GM21367 (cell line): Measurements from ENCODE around the gene RER1.

Source experiments
- ATAC-seq: cut with Tn5 transposase; IDR thresholded peaks from one replicate; pipeline ENCODE4 v1.9.1; 2021; ENCODE audit not compliant: unreplicated experiment

Gene RER1

GRCh38 chr1:2442661-2443060, 51.0 kb downstream of the RER1 start:
- ATAC-seq, result no peak

- no peak for ATAC-seq
Measured at GRCh38 chr1:2443277-2444137, 51.9 kb downstream of the RER1 start.

GRCh38 chr1:2444138-2444591, 52.5 kb downstream of the RER1 start:
- no peak for ATAC-seq

GRCh38 chr1:2445162-2445822, 53.7 kb downstream of the RER1 start:
- ATAC-seq, result no peak

- ATAC-seq, result no peak
Measured at GRCh38 chr1:2445823-2446215, 54.2 kb downstream of the RER1 start.

- ATAC-seq, result no peak
Measured at GRCh38 chr1:2446394-2446793, 54.8 kb downstream of the RER1 start.

- ATAC-seq, result no peak
Measured at GRCh38 chr1:2446861-2447260, 55.2 kb downstream of the RER1 start.

GRCh38 chr1:2447276-2448097, 55.8 kb downstream of the RER1 start:
- ATAC-seq, result no peak

GRCh38 chr1:2448098-2448445, 56.4 kb downstream of the RER1 start:
- ATAC-seq, result no peak

- ATAC-seq, result no peak
Measured at GRCh38 chr1:2449636-2450454, 58.2 kb downstream of the RER1 start.

- ATAC-seq, result no peak
Measured at GRCh38 chr1:2451741-2452140, 60.1 kb downstream of the RER1 start.

GRCh38 chr1:2452201-2452931, 60.7 kb downstream of the RER1 start:
- no peak for ATAC-seq

- no peak for ATAC-seq
Measured at GRCh38 chr1:2452932-2453315, 61.3 kb downstream of the RER1 start.

- ATAC-seq, result no peak
Measured at GRCh38 chr1:2454227-2454626, 62.6 kb downstream of the RER1 start.
